RWPE1 (cell line): Measurements from ENCODE around the gene ZC3H10.

Experiments
- CTCF ChIA-PET: fragments of 350-600 bp; sonication (Branson Sonifier 250); formaldehyde crosslinking; extraction: SDS; loops from one replicate; lab custom pipeline; 2021; lab: Yijun Ruan, JAX
- POLR2A ChIA-PET: fragments of 400-600 bp; formaldehyde crosslinking; extraction: SDS; loops from one replicate; lab custom pipeline; 2020; ENCODE audit warnings: antibody characterized with exemption; ENCODE audit not compliant: low non-redundant PET; lab: Yijun Ruan, JAX
- DNase-seq: peaks from one replicate; pipeline ENCODE4 v3.0.0; 2012; ENCODE audit warnings: low spot score
- H3K27ac ChIP-seq: fragments of 450-650 bp; 2 replicates; pipeline ENCODE4 v1.5.1; 2017
- TF ChIP-seq, protein P1 (sequence below): fragments of 450-650 bp; conservative IDR thresholded peaks from 2 replicates; pipeline ENCODE4 v1.5.1; 2017; ENCODE audit warnings: low read depth, mild to moderate bottlenecking

Gene ZC3H10

DNA sequence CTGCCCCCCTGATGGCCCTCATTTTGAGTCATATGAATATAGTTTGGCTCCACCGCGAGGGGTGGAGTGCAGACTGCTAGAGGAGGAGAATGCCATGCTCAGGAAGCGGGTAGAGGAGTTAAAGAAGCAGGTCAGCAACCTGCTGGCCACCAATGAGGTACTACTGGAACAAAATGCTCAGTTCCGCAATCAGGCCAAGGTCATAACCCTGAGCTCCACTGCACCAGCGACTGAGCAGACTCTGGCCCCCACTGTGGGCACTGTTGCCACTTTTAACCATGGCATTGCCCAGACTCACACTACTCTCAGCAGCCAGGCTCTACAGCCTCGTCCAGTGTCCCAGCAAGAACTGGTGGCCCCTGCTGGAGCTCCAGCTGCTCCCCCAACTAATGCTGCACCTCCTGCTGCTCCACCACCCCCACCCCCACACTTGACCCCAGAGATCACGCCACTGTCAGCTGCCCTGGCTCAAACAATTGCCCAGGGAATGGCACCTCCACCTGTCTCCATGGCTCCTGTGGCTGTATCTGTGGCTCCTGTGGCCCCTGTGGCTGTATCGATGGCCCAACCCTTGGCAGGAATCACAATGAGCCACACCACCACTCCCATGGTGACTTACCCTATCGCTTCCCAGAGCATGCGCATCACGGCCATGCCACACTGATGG is 3.3 kb downstream of the ZC3H10 start:
- TF ChIP-seq, protein P1, sequence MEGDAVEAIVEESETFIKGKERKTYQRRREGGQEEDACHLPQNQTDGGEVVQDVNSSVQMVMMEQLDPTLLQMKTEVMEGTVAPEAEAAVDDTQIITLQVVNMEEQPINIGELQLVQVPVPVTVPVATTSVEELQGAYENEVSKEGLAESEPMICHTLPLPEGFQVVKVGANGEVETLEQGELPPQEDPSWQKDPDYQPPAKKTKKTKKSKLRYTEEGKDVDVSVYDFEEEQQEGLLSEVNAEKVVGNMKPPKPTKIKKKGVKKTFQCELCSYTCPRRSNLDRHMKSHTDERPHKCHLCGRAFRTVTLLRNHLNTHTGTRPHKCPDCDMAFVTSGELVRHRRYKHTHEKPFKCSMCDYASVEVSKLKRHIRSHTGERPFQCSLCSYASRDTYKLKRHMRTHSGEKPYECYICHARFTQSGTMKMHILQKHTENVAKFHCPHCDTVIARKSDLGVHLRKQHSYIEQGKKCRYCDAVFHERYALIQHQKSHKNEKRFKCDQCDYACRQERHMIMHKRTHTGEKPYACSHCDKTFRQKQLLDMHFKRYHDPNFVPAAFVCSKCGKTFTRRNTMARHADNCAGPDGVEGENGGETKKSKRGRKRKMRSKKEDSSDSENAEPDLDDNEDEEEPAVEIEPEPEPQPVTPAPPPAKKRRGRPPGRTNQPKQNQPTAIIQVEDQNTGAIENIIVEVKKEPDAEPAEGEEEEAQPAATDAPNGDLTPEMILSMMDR, result no peak
- no peak for DNase-seq
- POLR2A ChIA-PET, result no interaction called here
- CTCF ChIA-PET, result interaction anchor here (0.6 to 5.3 kb wide), 3 partner anchors 42 to 403 kb away, joined by 3 to 36 read pairs (median 4); partner anchors contain the start of gene SMARCC2
- peak overlapping the region; percentile 92 for H3K27ac ChIP-seq

DNA sequence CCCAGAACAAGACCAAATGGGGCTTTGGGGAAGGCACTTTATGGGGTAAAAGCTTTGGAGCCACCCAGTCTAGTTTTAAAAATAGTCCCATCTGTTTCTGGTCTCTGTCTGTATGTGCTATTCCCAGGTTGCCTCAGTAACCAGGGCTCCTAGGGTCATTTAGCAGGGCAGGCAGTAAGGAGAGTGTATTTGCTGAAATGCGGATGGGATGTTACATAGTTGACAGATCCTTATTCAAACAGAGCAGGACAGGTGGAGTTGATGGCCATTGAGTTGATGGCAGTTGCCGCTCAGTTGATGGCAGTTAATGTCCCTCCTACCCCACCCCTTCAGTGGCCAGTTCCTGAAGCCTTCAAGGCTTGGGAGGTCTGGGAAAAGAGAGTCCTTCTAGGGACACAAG is 4.6 kb downstream of the ZC3H10 start:
- POLR2A ChIA-PET, result interaction anchor here (0.6 kb wide), 1 partner anchor 19 kb away, joined by 4 read pairs; no protein-coding TSS in a partner anchor
- CTCF ChIA-PET, result interaction anchor here (0.7 kb wide), 1 partner anchor 19 kb away, joined by 3 read pairs; no protein-coding TSS in a partner anchor
- no peak overlapping the region for H3K27ac ChIP-seq
- TF ChIP-seq, protein P1, result no peak
- DNase-seq, result no peak

DNA sequence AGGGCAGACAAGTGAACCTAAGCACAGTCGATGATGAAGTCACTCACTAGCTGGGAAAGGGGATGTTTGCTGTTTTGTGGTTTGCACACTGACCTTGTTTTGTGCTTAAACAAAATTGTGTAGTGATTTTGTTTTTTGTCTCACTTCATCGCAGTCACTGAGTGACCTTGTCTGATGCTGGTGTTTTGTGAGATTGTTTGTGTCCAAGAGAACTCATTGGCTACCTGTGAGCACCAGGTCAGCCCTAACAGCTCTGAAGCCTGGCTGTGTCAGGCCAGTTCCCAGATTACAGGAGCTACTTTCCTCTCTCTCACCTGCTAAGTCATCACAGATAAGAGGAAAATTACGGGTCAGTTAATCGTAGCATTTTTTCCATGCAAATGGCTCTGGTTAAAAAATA is 6.1 kb downstream of the ZC3H10 start:
- no peak for DNase-seq
- POLR2A ChIA-PET, result interaction anchor here (0.6 kb wide), 1 partner anchor 47 kb away, joined by 3 read pairs; no protein-coding TSS in a partner anchor
- CTCF ChIA-PET, result interaction anchor here (0.5 to 1.5 kb wide), 3 partner anchors 32 to 380 kb away, joined by 3 to 4 read pairs (median 3); partner anchors contain the start of gene SMARCC2
- TF ChIP-seq, protein P1, result no peak
- H3K27ac ChIP-seq, result no peak overlapping the region

DNA sequence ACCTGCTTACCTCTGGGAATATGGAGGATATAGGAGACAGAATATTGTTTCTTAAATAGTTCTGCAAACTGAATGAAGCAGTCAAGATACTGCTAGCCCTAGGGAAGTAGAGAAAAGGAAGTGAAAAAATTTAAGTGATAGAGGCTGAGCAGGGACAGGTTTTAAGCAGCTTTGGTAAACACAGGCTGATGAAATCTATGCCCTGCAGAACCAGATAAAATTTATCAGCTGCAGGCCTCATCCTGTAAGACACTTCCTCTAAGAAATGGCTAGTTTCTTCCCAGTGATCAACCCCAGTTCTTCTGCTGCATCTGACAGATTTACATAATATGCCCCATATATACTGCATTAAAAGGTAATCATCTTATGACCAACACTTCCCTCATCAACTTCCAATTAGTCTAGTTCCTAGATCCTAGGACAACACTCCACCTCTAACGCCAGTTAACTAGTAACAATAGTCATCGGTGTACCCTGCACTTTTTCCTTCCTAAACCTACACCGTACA is 8.7 kb downstream of the ZC3H10 start:
- TF ChIP-seq, protein P1, result no peak
- POLR2A ChIA-PET, result no interaction called here
- H3K27ac ChIP-seq, result no peak overlapping the region
- DNase-seq, result no peak
- CTCF ChIA-PET, result interaction anchor here (0.7 to 2.7 kb wide), 3 partner anchors 17 to 95 kb away, joined by 3 to 21 read pairs (median 5); partner anchors contain the start of genes RNF41 and SMARCC2

DNA sequence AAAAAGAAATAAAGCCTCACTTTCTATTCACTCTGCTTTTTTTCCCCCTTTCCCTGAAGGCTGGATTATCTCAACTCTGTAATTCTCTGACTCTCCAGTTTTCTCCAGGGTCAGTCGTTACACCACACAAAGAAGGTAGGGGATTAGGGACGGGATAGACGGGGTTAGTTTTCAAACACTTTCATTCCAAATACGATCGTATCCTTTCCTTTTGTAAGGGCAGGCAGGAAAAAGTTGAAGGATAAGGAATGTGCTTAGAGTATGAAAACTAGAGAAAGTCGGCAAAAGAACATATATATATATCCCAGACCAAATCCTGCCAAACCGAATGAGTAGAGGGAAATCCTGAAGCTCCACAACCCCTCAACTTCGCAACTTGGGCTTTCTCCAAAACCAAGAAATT is 9.4 kb downstream of the ZC3H10 start:
- H3K27ac ChIP-seq, result peak overlapping the region; percentile 91
- CTCF ChIA-PET, result interaction anchor here (0.6 to 2.7 kb wide), 3 partner anchors 18 to 61 kb away, joined by 3 to 21 read pairs (median 4); partner anchors contain the start of gene SMARCC2
- TF ChIP-seq, protein P1, result no peak
- POLR2A ChIA-PET, result interaction anchor here (0.8 to 1.4 kb wide), 3 partner anchors 9 to 62 kb away, joined by 3 to 6 read pairs (median 4); partner anchors contain the start of genes SMARCC2 and ZC3H10
- no peak for DNase-seq
